Mesenchymal stem cell (in vitro differentiated cells and primary cell): ENCODE results near the gene IFFO2.
A peak's percentile ranks its signal among the peaks of the same experiment; 100 is the strongest.

Source experiments
- DNase-seq: peaks from one replicate; pipeline ENCODE4 v3.0.0-alpha.2; 2013
- H2AFZ ChIP-seq: one replicate; pipeline ENCODE4 v1.6.1; 2013; ENCODE audit warnings: low read depth, mild to moderate bottlenecking, control low read depth, inconsistent platforms, low read length, moderate library complexity
- H2AK5ac ChIP-seq: 2 replicates; pipeline ENCODE4 v1.6.1; 2013; ENCODE audit warnings: low read length, moderate library complexity, mild to moderate bottlenecking, inconsistent platforms; ENCODE audit not compliant: severe bottlenecking
- H2BK120ac ChIP-seq: one replicate; pipeline ENCODE4 v1.6.1; 2013; ENCODE audit warnings: low read depth, mild to moderate bottlenecking, inconsistent platforms, low read length, moderate library complexity
- H2BK12ac ChIP-seq, 2 experiments: one replicate each; pipeline ENCODE4 v1.6.1; 2013; ENCODE audit warnings: inconsistent platforms in 2 of 2, low read length in 2 of 2, mild to moderate bottlenecking in 2 of 2, moderate library complexity in 2 of 2, control low read depth in 1 of 2
- H2BK15ac ChIP-seq: one replicate; pipeline ENCODE4 v1.6.1; 2013; ENCODE audit warnings: mild to moderate bottlenecking, low read depth, inconsistent platforms; ENCODE audit not compliant: poor library complexity, severe bottlenecking
- H2BK5ac ChIP-seq: 2 replicates; pipeline ENCODE4 v1.6.1; 2013; ENCODE audit warnings: low read depth, mild to moderate bottlenecking, low read length, control low read depth, inconsistent platforms; ENCODE audit not compliant: poor library complexity, severe bottlenecking
- H3K14ac ChIP-seq, 2 experiments: one replicate each; pipeline ENCODE4 v1.6.1; 2013; ENCODE audit warnings: inconsistent platforms in 2 of 2, low read length in 2 of 2, control low read depth in 1 of 2, mild to moderate bottlenecking in 1 of 2, moderate library complexity in 1 of 2
- H3K18ac ChIP-seq, 2 experiments: one replicate each; pipeline ENCODE4 v1.6.1; 2013; ENCODE audit warnings: inconsistent platforms in 2 of 2, low read length in 2 of 2, control low read depth in 1 of 2, low read depth in 1 of 2, mild to moderate bottlenecking in 1 of 2
- H3K23ac ChIP-seq, 2 experiments: one replicate each; pipeline ENCODE4 v1.6.1; 2013; ENCODE audit warnings: inconsistent platforms in 2 of 2, low read length in 2 of 2, mild to moderate bottlenecking in 2 of 2, moderate library complexity in 2 of 2, control low read depth in 1 of 2
- H3K27ac ChIP-seq: 2 replicates; pipeline ENCODE4 v1.5.1; 2013; ENCODE audit warnings: mild to moderate bottlenecking, moderate library complexity, low read length, control low read depth, inconsistent platforms; ENCODE audit not compliant: poor library complexity, severe bottlenecking
- H3K27me3 ChIP-seq, 2 experiments: 2 replicates each; pipeline versions ENCODE4 v1.6.1 to v1.7.0; 2013; ENCODE audit warnings: low read length in 2 of 2, mild to moderate bottlenecking in 2 of 2, moderate library complexity in 2 of 2, control low read depth in 1 of 2, inconsistent platforms in 1 of 2; ENCODE audit not compliant: control insufficient read depth in 1 of 2, insufficient read depth in 1 of 2
- H3K36me3 ChIP-seq, 2 experiments: 2 replicates each; pipeline versions ENCODE4 v1.6.1 to v1.7.0; 2013; ENCODE audit warnings: low read length in 2 of 2, control low read depth in 1 of 2, inconsistent platforms in 1 of 2, low read depth in 1 of 2, mild to moderate bottlenecking in 1 of 2; ENCODE audit not compliant: insufficient read depth in 2 of 2, control insufficient read depth in 1 of 2
- H3K4ac ChIP-seq, 2 experiments: one replicate each; pipeline ENCODE4 v1.6.1; 2013; ENCODE audit warnings: inconsistent platforms in 2 of 2, low read length in 2 of 2, mild to moderate bottlenecking in 2 of 2, moderate library complexity in 2 of 2, control low read depth in 1 of 2, low read depth in 1 of 2
- H3K4me1 ChIP-seq: 2 replicates; pipeline ENCODE4 v1.6.1; 2013; ENCODE audit warnings: low read depth, low read length, control low read depth; ENCODE audit not compliant: control insufficient read depth, insufficient read depth
- H3K4me2 ChIP-seq: 2 replicates; pipeline ENCODE4 v1.6.1; 2013; ENCODE audit warnings: low read length, mild to moderate bottlenecking, inconsistent platforms; ENCODE audit not compliant: poor library complexity, severe bottlenecking
- H3K4me3 ChIP-seq, 2 experiments: 2 replicates each; pipeline versions ENCODE4 v1.5.1 to v1.7.0; 2013; ENCODE audit warnings: low read length in 2 of 2, mild to moderate bottlenecking in 2 of 2, control low read depth in 1 of 2, low read depth in 1 of 2; ENCODE audit not compliant: insufficient read depth in 1 of 2
- H3K79me1 ChIP-seq: replicated peaks from 2 replicates; pipeline ENCODE4 v1.6.1; 2013; ENCODE audit warnings: mild to moderate bottlenecking, control low read depth, low read length, inconsistent platforms; ENCODE audit not compliant: poor library complexity, severe bottlenecking
- H3K9ac ChIP-seq: 2 replicates; pipeline ENCODE4 v1.7.0; 2013; ENCODE audit warnings: mild to moderate bottlenecking, low read length, moderate library complexity
- H3K9me3 ChIP-seq: 2 replicates; pipeline ENCODE4 v1.7.0; 2013; ENCODE audit warnings: mild to moderate bottlenecking, low read length; ENCODE audit not compliant: control insufficient read depth
- H4K8ac ChIP-seq: one replicate; pipeline ENCODE4 v1.6.1; 2013; ENCODE audit warnings: inconsistent platforms, mild to moderate bottlenecking, low read length, moderate library complexity
- H4K91ac ChIP-seq: one replicate; pipeline ENCODE4 v1.6.1; 2013; ENCODE audit warnings: mild to moderate bottlenecking, low read length, inconsistent platforms
- WGBS: methylation state at CpG from one replicate; pipeline ENCODE4 v1.1.7; 2013; ENCODE audit warnings: mixed read lengths; 5-methylcytosine and 5-hydroxymethylcytosine counted together

The IFFO2 gene

GRCh38 chr1:18865176-18865575 lies 91.3 kb downstream of the IFFO2 start:
- Histone ChIP-seq H2BK15ac (no peak overlapping the region), H2AFZ (no peak overlapping the region), H3K79me1 (no peaks in the 10 kb centered on the region), H2BK120ac (no peak overlapping the region), H3K27ac (no peak overlapping the region), H4K8ac (no peak overlapping the region), H2AK5ac (no peak overlapping the region), H3K4me1 (no peaks in the 10 kb centered on the region), H2BK12ac (no peak overlapping the region), H3K23ac (no peak overlapping the region), H3K9me3 (no peaks in the 10 kb centered on the region), H3K4ac (no peak overlapping the region), H3K36me3 (no peaks in the 10 kb centered on the region), H2BK5ac (no peak overlapping the region), H3K14ac (no peak overlapping the region), H3K27me3 (peaks cover 37 to 58% of the 10 kb centered on the region in 2 experiments), H3K18ac (no peak overlapping the region), H3K4me2 (no peak overlapping the region), H4K91ac (no peak overlapping the region), H3K9ac (no peak overlapping the region), H3K4me3 (peak overlapping the region in 1 of 2 experiments; percentile 11)
- DNase-seq = no peak
- WGBS = 75% methylated on average over 9 of the region's 9 CpGs

- Histone ChIP-seq H3K36me3 (no peaks in the 10 kb centered on the region), H3K4me2 (no peak overlapping the region), H3K9ac (no peak overlapping the region), H2BK12ac (no peak overlapping the region), H3K9me3 (no peaks in the 10 kb centered on the region), H3K4me1 (no peaks in the 10 kb centered on the region), H3K14ac (no peak overlapping the region), H2AK5ac (no peak overlapping the region), H3K79me1 (no peaks in the 10 kb centered on the region), H3K27ac (no peak overlapping the region), H2BK15ac (no peak overlapping the region), H3K27me3 (peaks cover 28 to 29% of the 10 kb centered on the region in 2 experiments), H4K8ac (no peak overlapping the region), H3K4me3 (no peak overlapping the region), H3K18ac (no peak overlapping the region), H3K4ac (no peak overlapping the region), H4K91ac (no peak overlapping the region), H2AFZ (no peak overlapping the region), H2BK120ac (no peak overlapping the region), H2BK5ac (no peak overlapping the region), H3K23ac (no peak overlapping the region)
- WGBS = 69% methylated on average over 8 of the region's 8 CpGs
- DNase-seq = no peak
Measured at GRCh38 chr1:18861590-18861989, 94.9 kb downstream of the IFFO2 start.

- Histone ChIP-seq H3K36me3 (no peaks in the 10 kb centered on the region), H3K9me3 (no peaks in the 10 kb centered on the region), H4K8ac (no peak overlapping the region), H2BK12ac (no peak overlapping the region), H3K14ac (no peak overlapping the region), H2BK15ac (no peak overlapping the region), H2BK5ac (no peak overlapping the region), H3K9ac (no peak overlapping the region), H3K4ac (no peak overlapping the region), H3K27me3 (peaks cover 25 to 26% of the 10 kb centered on the region in 2 experiments), H3K4me3 (no peak overlapping the region), H3K79me1 (no peaks in the 10 kb centered on the region), H3K4me2 (no peak overlapping the region), H2AFZ (no peak overlapping the region), H2AK5ac (no peak overlapping the region), H2BK120ac (no peak overlapping the region), H3K23ac (no peak overlapping the region), H3K18ac (no peak overlapping the region), H4K91ac (no peak overlapping the region), H3K27ac (no peak overlapping the region), H3K4me1 (no peaks in the 10 kb centered on the region)
- no peak for DNase-seq
- WGBS = 68% methylated on average over 9 of the region's 9 CpGs
Measured at GRCh38 chr1:18861082-18861481, 95.4 kb downstream of the IFFO2 start.

GRCh38 chr1:18859560-18859959 lies 96.9 kb downstream of the IFFO2 start, which contains the start of gene TAS1R2:
TSS of gene TAS1R2 (minus strand) at chr1:18859660. CDS start at chr1:18859660, 0 bp downstream.
- H3K36me3 ChIP-seq = no peaks in the 10 kb centered on the region
- no peak within 1 kb of the TSS for H4K8ac ChIP-seq
- H3K27me3 ChIP-seq = peaks cover 12 to 22% of the 10 kb centered on the region in 2 experiments
- no peak within 1 kb of the TSS for H3K4me3 ChIP-seq
- H3K18ac ChIP-seq = no peak within 1 kb of the TSS
- no peak within 1 kb of the TSS for H2BK5ac ChIP-seq
- no peak within 1 kb of the TSS for H2BK120ac ChIP-seq
- H3K4me1 ChIP-seq = no peaks in the 10 kb centered on the region
- DNase-seq = no peak
- WGBS = 78% methylated on average over 4 of the region's 4 CpGs
- H3K27ac ChIP-seq = no peak within 1 kb of the TSS
- H3K9me3 ChIP-seq = no peaks in the 10 kb centered on the region
- no peak within 1 kb of the TSS for H2AK5ac ChIP-seq
- H4K91ac ChIP-seq = no peak within 1 kb of the TSS
- H3K4ac ChIP-seq = no peak within 1 kb of the TSS
- H3K14ac ChIP-seq = no peak within 1 kb of the TSS
- H3K79me1 ChIP-seq = no peaks in the 10 kb centered on the region
- H2AFZ ChIP-seq = no peak within 1 kb of the TSS
- no peak within 1 kb of the TSS for H2BK15ac ChIP-seq
- H2BK12ac ChIP-seq = no peak within 1 kb of the TSS
- H3K9ac ChIP-seq = no peak within 1 kb of the TSS
- H3K4me2 ChIP-seq = no peak within 1 kb of the TSS
- H3K23ac ChIP-seq = no peak within 1 kb of the TSS
